GM19025 (cell line): ENCODE results near the gene TMEM120B.

Experiments
- ATAC-seq: cut with Tn5 transposase; IDR thresholded peaks from one replicate; pipeline ENCODE4 v1.9.1; 2021; ENCODE audit warnings: mild to moderate bottlenecking, low read depth, moderate library complexity; ENCODE audit not compliant: unreplicated experiment

Gene TMEM120B

GRCh38 chr12:121812320-121812871 lies 99.8 kb downstream of the TMEM120B start:
- ATAC-seq = peak; percentile 40

- no peak for ATAC-seq
Measured at GRCh38 chr12:121812921-121813896, 100.7 kb downstream of the TMEM120B start.

GRCh38 chr12:121813951-121814350 lies 101.4 kb downstream of the TMEM120B start:
- ATAC-seq = no peak

GRCh38 chr12:121814429-121815119 lies 102.0 kb downstream of the TMEM120B start:
- no peak for ATAC-seq

DNA sequence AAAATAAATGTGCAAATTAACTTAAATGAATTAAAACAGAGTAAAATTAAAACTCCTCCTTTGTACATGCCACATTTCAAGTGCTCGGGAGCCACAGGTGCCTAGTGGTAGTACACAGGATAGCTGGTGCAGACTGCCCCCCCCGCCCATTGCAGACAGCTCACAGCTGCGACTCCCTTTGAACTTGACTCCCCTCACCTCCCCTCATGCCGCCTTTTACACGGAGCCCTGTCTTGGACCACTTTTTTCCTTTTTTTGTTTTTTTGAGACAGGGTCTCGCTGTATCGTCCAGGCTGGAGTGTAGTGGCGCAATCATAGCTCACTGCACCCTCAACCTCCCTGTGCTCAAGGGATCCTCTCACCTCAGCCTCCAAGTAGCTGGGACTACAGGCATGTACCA lies 102.7 kb downstream of the TMEM120B start:
- ATAC-seq = no peak

- ATAC-seq = no peak
Measured at GRCh38 chr12:121816925-121817647, 104.5 kb downstream of the TMEM120B start.

- ATAC-seq = no peak
Measured at GRCh38 chr12:121817648-121818043, 105.1 kb downstream of the TMEM120B start.

DNA sequence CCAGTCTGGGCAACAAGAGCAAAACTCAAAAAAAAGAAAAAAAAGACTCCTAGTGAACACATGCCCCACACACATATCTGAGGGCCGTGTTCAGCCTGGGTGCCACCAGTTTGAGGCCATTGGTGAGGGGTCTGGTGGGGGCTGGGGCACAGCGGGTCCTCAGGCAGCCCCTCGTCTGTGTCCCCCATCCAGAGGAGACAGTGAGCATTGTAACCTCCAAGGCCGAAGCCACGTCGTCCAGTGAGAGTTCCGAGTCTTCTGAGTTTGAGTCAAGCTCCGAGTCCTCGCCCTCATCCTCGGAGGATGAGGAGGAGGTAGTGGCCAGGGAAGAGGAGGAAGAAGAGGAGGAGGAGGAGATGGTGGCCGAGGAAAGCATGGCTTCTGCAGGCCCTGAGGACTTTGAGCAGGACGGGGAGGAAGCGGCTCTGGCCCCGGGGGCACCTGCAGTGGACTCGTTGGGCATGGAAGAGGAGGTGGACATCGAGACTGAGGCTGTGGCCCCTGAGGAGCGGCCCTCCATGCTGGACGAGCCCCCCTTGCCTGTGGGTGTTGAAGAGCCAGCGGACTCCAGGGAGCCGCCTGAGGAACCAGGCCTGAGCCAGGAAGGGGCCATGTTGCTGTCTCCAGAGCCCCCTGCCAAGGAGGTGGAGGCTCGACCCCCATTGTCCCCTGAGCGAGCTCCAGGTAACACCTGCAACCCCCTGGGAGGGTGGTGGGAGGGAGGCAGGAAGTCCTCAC lies 106.8 kb downstream of the TMEM120B start:
- ATAC-seq = no peak

- no peak for ATAC-seq
Measured at GRCh38 chr12:121820056-121820455, 107.5 kb downstream of the TMEM120B start.

DNA sequence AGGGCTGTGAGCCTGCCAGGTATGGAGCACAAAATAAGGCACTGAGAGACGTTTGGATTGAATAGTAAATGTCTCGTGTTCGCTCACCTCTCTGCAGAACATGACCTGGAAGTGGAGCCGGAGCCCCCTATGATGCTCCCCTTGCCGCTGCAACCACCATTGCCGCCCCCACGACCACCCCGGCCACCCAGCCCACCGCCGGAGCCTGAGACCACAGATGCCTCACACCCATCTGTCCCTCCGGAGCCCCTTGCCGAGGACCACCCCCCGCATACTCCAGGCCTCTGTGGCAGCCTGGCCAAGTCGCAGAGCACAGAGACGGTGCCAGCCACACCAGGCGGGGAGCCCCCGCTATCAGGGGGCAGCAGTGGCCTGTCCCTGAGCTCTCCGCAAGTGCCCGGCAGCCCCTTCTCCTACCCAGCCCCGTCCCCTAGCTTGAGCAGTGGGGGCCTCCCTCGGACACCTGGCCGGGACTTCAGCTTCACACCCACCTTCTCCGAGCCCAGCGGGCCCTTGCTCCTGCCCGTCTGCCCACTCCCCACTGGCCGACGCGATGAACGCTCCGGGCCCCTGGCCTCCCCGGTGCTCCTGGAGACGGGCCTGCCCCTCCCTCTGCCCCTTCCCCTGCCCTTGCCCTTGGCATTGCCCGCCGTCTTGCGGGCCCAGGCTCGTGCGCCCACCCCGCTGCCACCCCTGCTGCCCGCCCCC lies 110.0 kb downstream of the TMEM120B start:
- no peak for ATAC-seq

DNA sequence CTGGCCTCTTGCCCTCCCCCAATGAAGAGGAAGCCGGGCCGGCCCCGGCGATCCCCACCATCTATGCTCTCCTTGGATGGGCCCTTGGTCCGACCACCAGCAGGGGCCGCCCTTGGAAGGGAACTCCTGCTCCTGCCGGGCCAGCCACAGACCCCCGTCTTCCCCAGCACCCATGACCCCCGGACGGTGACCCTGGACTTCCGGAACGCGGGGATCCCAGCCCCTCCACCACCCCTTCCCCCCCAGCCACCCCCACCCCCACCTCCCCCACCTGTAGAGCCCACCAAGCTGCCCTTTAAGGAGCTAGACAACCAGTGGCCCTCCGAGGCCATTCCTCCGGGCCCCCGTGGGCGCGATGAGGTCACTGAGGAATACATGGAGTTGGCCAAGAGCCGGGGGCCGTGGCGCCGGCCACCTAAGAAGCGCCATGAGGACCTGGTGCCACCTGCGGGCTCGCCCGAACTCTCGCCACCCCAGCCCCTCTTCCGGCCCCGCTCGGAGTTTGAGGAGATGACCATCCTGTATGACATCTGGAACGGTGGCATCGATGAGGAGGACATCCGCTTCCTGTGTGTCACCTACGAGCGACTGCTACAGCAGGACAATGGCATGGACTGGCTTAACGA lies 110.7 kb downstream of the TMEM120B start:
- ATAC-seq = no peak

- ATAC-seq = no peak
Measured at GRCh38 chr12:121823727-121824115, 111.2 kb downstream of the TMEM120B start.

GRCh38 chr12:121825041-121825523 lies 112.5 kb downstream of the TMEM120B start:
- no peak for ATAC-seq

- no peak for ATAC-seq
Measured at GRCh38 chr12:121826318-121827150, 114.0 kb downstream of the TMEM120B start.

- no peak for ATAC-seq
Measured at GRCh38 chr12:121827351-121828099, 115.0 kb downstream of the TMEM120B start.

- ATAC-seq = no peak
Measured at GRCh38 chr12:121828306-121828705, 115.8 kb downstream of the TMEM120B start.

DNA sequence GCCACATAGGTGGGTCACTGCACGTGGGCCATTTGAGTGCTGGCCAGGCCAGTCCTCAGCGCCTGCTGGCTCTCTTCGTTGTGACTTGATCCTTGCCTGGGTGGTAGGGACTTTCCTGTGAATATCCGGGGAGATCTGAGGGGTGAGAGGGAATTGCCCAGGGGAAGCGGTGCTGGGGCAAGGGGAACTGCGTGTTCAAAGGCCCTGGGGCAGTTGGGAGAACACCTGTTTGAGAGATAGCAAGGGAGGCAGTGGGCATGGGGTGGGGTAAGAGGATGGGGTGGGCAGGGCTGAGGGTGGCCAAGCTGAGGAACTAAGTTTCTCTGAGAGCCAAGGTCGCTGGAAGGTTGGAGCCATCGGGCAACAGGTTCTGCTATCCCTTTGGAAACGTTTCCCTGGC lies 116.3 kb downstream of the TMEM120B start:
- ATAC-seq = no peak
